ENCODE measurements around the gene EIF4E1B.

- TF ChIP-seq POLR2A (IDR thresholded peaks at IDR 0.05; ENCODE audit: low read depth, low read length) (no peak), TAF1 (IDR thresholded peaks at IDR 0.05; ENCODE audit: borderline replicate concordance, low read depth, low read length) (no peak), POLR2AphosphoS5 (IDR thresholded peaks at IDR 0.05; ENCODE audit: low read depth, low read length) (no peak)
These were observed 43.4 kb downstream of the EIF4E1B start for GRCh38 chr5:176673651-176674583.

All from GM12892 (cell line).